ENCODE data around the gene PLA2G2C. TPM values are rescaled to one million over a fixed set of nuclear protein-coding genes. Genes with fewer than 3 reads are reported as not detected.

The PLA2G2C gene
- total and polyA plus RNA-seq, 7 donors = not detected

GRCh38 chr1:20164694-20165202 is 21.6 kb downstream of the PLA2G2C start:
- Histone ChIP-seq H3K36me3 (ENCODE audit: insufficient read depth in 1 of 2, low read depth in 1 of 2) (no peaks in the 10 kb centered on the region), H3K4me1 (no peaks in the 10 kb centered on the region), H3K27ac (no peak overlapping the region), H3K4me3 (no peak overlapping the region), H3K27me3 (ENCODE audit: insufficient read depth in 3 of 3, low read length in 2 of 3) (peaks cover 0 to 7% (median 0%) of the 10 kb centered on the region in 3 donors), H3K9me3 (no peaks in the 10 kb centered on the region)
- peak; percentile 50 to 69 (median 64) for ATAC-seq
- TF ChIP-seq, protein P1, sequence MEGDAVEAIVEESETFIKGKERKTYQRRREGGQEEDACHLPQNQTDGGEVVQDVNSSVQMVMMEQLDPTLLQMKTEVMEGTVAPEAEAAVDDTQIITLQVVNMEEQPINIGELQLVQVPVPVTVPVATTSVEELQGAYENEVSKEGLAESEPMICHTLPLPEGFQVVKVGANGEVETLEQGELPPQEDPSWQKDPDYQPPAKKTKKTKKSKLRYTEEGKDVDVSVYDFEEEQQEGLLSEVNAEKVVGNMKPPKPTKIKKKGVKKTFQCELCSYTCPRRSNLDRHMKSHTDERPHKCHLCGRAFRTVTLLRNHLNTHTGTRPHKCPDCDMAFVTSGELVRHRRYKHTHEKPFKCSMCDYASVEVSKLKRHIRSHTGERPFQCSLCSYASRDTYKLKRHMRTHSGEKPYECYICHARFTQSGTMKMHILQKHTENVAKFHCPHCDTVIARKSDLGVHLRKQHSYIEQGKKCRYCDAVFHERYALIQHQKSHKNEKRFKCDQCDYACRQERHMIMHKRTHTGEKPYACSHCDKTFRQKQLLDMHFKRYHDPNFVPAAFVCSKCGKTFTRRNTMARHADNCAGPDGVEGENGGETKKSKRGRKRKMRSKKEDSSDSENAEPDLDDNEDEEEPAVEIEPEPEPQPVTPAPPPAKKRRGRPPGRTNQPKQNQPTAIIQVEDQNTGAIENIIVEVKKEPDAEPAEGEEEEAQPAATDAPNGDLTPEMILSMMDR (IDR thresholded peaks at IDR 0.05) = no peak
- DNase-seq = peak in 1 of 2 donors; percentile 42
- 9 to 37% (median 22%) methylated on average over 15 of the region's 15 CpGs for WGBS, 3 donors
- intact Hi-C loops (cut with DNase I) = no loop called here

GRCh38 chr1:20160034-20160433 is 26.3 kb downstream of the PLA2G2C start:
- H3K36me3 ChIP-seq (ENCODE audit: insufficient read depth in 1 of 2, low read depth in 1 of 2) = no peaks in the 10 kb centered on the region
- WGBS, 3 donors = 68 to 80% (median 68%) methylated on average over 1 of the region's 1 CpG
- no peak for DNase-seq
- no peaks in the 10 kb centered on the region for H3K9me3 ChIP-seq
- no peak overlapping the region for H3K4me3 ChIP-seq
- intact Hi-C loops (cut with DNase I) = no loop called here
- H3K27me3 ChIP-seq (ENCODE audit: insufficient read depth in 3 of 3, low read length in 2 of 3) = no peaks in the 10 kb centered on the region
- TF ChIP-seq, protein P1 (IDR thresholded peaks at IDR 0.05) = no peak
- no peak overlapping the region for H3K27ac ChIP-seq
- H3K4me1 ChIP-seq = no peaks in the 10 kb centered on the region
- no peak for ATAC-seq

DNA sequence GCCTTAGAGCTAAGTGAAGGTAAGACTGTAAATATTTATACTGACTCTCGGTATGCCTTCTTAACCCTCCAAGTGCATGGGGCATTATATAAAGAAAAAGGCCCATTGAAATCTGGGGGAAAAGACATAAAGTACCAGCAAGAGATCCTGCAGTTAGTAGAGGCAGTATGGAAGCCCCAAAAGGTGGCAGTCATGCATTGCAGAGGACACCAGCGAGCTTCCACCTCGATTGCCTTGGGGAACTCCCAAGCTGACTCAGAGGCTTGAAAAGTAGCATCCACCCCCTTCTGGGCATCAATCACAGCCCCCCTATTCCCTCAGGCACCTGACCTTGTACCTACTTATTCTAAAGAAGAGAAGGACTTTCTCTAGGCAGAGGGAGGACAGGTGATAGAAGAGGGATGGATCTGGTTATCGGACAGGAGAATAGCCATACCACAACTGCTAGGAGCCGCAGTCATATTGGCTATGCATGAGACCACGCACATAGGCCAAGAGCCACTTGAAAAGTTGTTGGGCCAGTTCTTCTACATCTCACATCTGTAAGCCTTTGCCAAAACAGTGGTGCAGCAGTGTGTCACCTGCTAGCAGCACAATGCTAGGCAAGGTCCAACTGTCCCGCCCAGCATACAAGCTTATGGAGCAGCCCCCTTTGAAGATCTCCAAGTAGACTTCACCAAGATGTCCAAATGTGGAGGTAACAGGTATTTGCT is 27.8 kb downstream of the PLA2G2C start:
- TF ChIP-seq, protein P1 (IDR thresholded peaks at IDR 0.05) = no peak
- DNase-seq = no peak
- no peak overlapping the region for H3K4me3 ChIP-seq
- H3K27me3 ChIP-seq (ENCODE audit: insufficient read depth in 3 of 3, low read length in 2 of 3) = no peaks in the 10 kb centered on the region
- no peaks in the 10 kb centered on the region for H3K4me1 ChIP-seq
- intact Hi-C loops (cut with DNase I) = no loop called here
- 81 to 92% (median 89%) methylated on average over 7 of the region's 7 CpGs for WGBS, 3 donors
- H3K36me3 ChIP-seq (ENCODE audit: insufficient read depth in 1 of 2, low read depth in 1 of 2) = no peaks in the 10 kb centered on the region
- no peak overlapping the region for H3K27ac ChIP-seq
- no peak for ATAC-seq
- no peaks in the 10 kb centered on the region for H3K9me3 ChIP-seq

DNA sequence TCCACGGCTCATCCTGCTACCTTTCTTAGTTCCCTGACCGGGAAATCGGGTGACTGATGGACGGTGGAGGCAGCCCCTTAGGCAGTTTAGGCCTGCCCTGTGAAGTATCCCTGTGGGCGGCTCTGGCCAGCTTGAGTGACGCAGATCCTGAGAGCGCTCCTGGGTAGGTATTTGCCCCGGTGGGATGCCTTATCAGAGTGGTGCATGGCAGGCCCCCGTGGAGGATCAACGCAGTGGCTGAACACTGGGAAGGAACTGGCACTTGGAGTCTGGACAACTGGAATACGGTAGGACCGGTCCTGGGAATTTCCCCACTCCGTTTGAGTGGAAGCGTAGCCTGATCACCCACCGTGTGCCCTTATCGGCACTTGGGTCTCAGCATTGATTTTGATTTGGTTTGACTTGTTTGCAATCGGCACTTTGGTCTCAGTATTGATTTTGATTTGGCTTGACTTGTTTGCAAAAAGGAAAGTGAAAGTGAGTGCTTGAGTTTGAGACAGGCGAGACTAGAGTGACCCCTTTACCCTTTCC is 32.0 kb downstream of the PLA2G2C start:
- Histone ChIP-seq H3K4me3 (peak overlapping the region; percentile 43), H3K27me3 (ENCODE audit: insufficient read depth in 3 of 3, low read length in 2 of 3) (peaks cover 0 to 4% (median 0%) of the 10 kb centered on the region in 3 donors), H3K27ac (no peak overlapping the region), H3K4me1 (peaks cover 5% of the 10 kb centered on the region), H3K9me3 (no peaks in the 10 kb centered on the region), H3K36me3 (ENCODE audit: insufficient read depth in 1 of 2, low read depth in 1 of 2) (no peaks in the 10 kb centered on the region)
- ATAC-seq (no peak), DNase-seq (no peak)
- WGBS, 3 donors = 62 to 73% (median 67%) methylated on average over 18 of the region's 18 CpGs
- intact Hi-C loops (cut with DNase I) = loop anchor here (5.0 kb wide), 2 partner anchors 52 to 182 kb away; no protein-coding TSS in a partner anchor
- TF ChIP-seq, protein P1 (IDR thresholded peaks at IDR 0.05) = no peak
